Measurements from ENCODE around the gene ARL15. TPM values are rescaled to one million over a fixed set of nuclear protein-coding genes. Genes with fewer than 3 reads are reported as not detected.

The ARL15 gene
- total RNA-seq, 4 donors from 2014 or later = 10.6 to 24.0 (median 18.9) TPM

GRCh38 chr5:53936481-53937352 lies 373.7 kb downstream of the ARL15 start:
- H3K27ac ChIP-seq = no peak overlapping the region
- ATAC-seq = no peak
- H3K4me3 ChIP-seq = no peak overlapping the region

GRCh38 chr5:53934151-53934820 lies 376.1 kb downstream of the ARL15 start:
- no peak for ATAC-seq
- H3K4me1 ChIP-seq = no peaks in the 10 kb centered on the region
- no peaks in the 10 kb centered on the region for H3K27me3 ChIP-seq
- H3K4me3 ChIP-seq = no peak overlapping the region
- no peak overlapping the region for H3K27ac ChIP-seq
- 60 to 69% methylated on average over 4 of the region's 4 CpGs for WGBS, 2 donors (ENCODE audit: low coverage in 1 of 2)
- no peaks in the 10 kb centered on the region for H3K36me3 ChIP-seq
- H3K9me3 ChIP-seq = no peaks in the 10 kb centered on the region
- no peak for TF ChIP-seq CTCF (IDR thresholded peaks at IDR 0.05)
- TF ChIP-seq POLR2A (IDR thresholded peaks at IDR 0.05) = no peak
- no peak for TF ChIP-seq POLR2AphosphoS5 (IDR thresholded peaks at IDR 0.05)
- TF ChIP-seq EP300 (IDR thresholded peaks at IDR 0.05) = no peak

More at GRCh38 chr5:53936481-53937352, 373.7 kb downstream of the ARL15 start:
- no peak for TF ChIP-seq POLR2A (IDR thresholded peaks at IDR 0.05)
- no peak for TF ChIP-seq EP300 (IDR thresholded peaks at IDR 0.05)
- no peak for TF ChIP-seq POLR2AphosphoS5 (IDR thresholded peaks at IDR 0.05)
- TF ChIP-seq CTCF (IDR thresholded peaks at IDR 0.05) = no peak
- WGBS, 2 donors (ENCODE audit: low coverage in 1 of 2) = 38 to 75% methylated on average over 6 to 7 of the region's 7 CpGs
- Histone ChIP-seq H3K9me3 (no peaks in the 10 kb centered on the region), H3K4me1 (no peaks in the 10 kb centered on the region), H3K27me3 (no peaks in the 10 kb centered on the region), H3K36me3 (no peaks in the 10 kb centered on the region)

DNA sequence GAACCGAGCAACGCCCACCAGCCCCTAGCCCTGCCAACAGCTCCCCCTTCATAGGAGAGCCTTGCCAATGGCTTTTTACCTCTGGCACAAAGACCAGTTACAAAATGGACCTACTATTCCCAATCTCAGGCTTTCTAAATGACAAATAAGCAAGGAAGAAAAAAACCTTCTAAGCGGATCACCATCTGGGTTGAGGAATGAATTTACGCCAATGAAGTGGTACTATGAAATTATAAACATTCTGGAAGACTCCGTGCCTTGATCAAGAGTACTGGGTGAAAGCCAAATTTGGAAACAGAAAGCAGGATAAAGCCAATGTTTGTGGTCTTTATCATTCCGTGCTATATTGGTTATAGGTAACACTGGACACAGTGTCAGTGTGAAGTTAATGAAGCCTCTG lies 378.0 kb downstream of the ARL15 start:
- TF ChIP-seq POLR2A (IDR thresholded peaks at IDR 0.05) (no peak), CTCF (IDR thresholded peaks at IDR 0.05) (no peak), POLR2AphosphoS5 (IDR thresholded peaks at IDR 0.05) (no peak), EP300 (IDR thresholded peaks at IDR 0.05) (no peak)
- 89 to 94% methylated on average over 6 of the region's 6 CpGs for WGBS, 2 donors (ENCODE audit: low coverage in 1 of 2)
- Histone ChIP-seq H3K4me1 (no peaks in the 10 kb centered on the region), H3K9me3 (no peaks in the 10 kb centered on the region), H3K27me3 (no peaks in the 10 kb centered on the region), H3K27ac (no peak overlapping the region), H3K4me3 (no peak overlapping the region), H3K36me3 (no peaks in the 10 kb centered on the region)
- ATAC-seq = no peak

DNA sequence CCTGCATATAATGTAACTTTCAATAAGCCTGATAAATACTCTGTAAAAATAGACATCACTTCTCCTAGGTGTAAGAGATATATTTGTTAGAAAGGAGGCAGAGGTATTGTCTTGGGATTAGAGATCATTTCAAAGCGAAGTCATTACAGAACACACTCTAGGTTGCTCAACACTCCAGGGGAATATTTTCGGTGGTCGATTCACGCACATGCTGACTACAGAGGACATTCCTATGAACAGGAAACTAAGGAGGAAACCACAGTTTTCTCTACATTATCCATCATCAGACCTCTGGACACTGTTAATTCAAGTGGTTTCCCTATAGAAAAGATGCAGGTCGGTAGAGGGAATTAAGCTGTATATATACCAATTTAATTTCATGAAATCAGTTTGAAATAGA lies 379.9 kb downstream of the ARL15 start:
- Histone ChIP-seq H3K4me1 (no peaks in the 10 kb centered on the region), H3K27me3 (no peaks in the 10 kb centered on the region), H3K4me3 (no peak overlapping the region), H3K9me3 (no peaks in the 10 kb centered on the region), H3K36me3 (no peaks in the 10 kb centered on the region), H3K27ac (no peak overlapping the region)
- no peak for TF ChIP-seq POLR2A (IDR thresholded peaks at IDR 0.05)
- TF ChIP-seq POLR2AphosphoS5 (IDR thresholded peaks at IDR 0.05) = no peak
- TF ChIP-seq EP300 (IDR thresholded peaks at IDR 0.05) = no peak
- TF ChIP-seq CTCF (IDR thresholded peaks at IDR 0.05) = no peak
- WGBS, 2 donors (ENCODE audit: low coverage in 1 of 2) = 57 to 71% methylated on average over 5 of the region's 5 CpGs
- no peak for ATAC-seq
